ENCODE data around the gene TMBIM1.

DNA sequence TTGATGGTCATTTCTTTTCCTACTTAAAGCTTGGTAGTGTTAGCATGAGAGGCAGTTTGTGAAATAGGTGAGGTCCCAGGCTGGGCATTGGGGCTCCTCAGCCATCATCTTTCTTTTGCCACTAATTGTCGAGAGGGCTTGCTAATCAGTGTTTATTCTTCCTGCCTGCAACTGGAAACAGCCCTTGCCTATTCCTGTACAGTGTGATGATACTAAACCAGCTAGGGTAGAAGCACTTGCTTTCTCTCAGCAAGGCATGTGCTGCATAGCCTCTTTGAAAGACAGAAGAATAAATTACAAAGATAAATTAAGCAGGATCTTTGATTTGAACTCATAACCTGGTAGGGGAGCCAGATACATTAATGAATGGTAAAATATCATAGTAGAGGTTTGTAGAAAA lies 48.1 kb downstream of the TMBIM1 start:
- TF ChIP-seq EZH2 (IDR thresholded peaks at IDR 0.05; ENCODE audit: borderline replicate concordance, low read depth, low read length) (no peak), HMG20A (CRISPR knock-in tag; conservative IDR thresholded peaks at IDR 0.05) (no peak)
